Caco-2 (cell line): ENCODE measurements around the gene TPRG1. TPM values are rescaled to one million over a fixed set of nuclear protein-coding genes. Genes with fewer than 3 reads are reported as not detected.
"Not testable (repeated sequence)": the region's sequence is repeated elsewhere in the genome, so short reads cannot be mapped to it uniquely, and the experiment has no call there.

Experiments used
- BruUV-seq: library from RNA; stranded (reverse); fragments of 400-500 nt; replicated peaks from 2 replicates; lab custom pipeline; 2021; lab: Mats Ljungman, UMichigan
- CTCF ChIA-PET: fragments of 300-600 bp; sonication (Branson Sonifier 250); formaldehyde crosslinking; loops from one replicate; lab custom pipeline; 2022; ENCODE audit warnings: antibody characterized with exemption; lab: Charles Lee
- POLR2A ChIA-PET: fragments of 300-600 bp; sonication (Branson Sonifier 250); formaldehyde crosslinking; loops from one replicate; lab custom pipeline; 2022; ENCODE audit warnings: antibody characterized with exemption; lab: Charles Lee
- DNase-seq, 2 experiments: peaks; one replicate each; pipeline versions ENCODE4 v3.0.0 to v3.0.0-alpha.2; 2020 to 2022
- H3K27me3 ChIP-seq: replicated peaks from 2 replicates; pipeline ENCODE4 v1.6.0; 2011; ENCODE audit warnings: low read length; ENCODE audit not compliant: control insufficient read depth, insufficient read depth
- H3K36me3 ChIP-seq: 2 replicates; pipeline ENCODE4 v1.5.1; 2011; ENCODE audit warnings: low read length; ENCODE audit not compliant: control insufficient read depth, insufficient read depth
- H3K4me1 ChIP-seq: fragments of 250-450 bp; sonication (Bioruptor Pico); 2 replicates; pipeline ENCODE4 v1.5.1; 2020; ENCODE audit warnings: mild to moderate bottlenecking
- H3K4me3 ChIP-seq: 2 replicates; pipeline ENCODE4 v1.5.1; 2011; ENCODE audit warnings: low read depth, mild to moderate bottlenecking, control low read depth, low read length
- H3K9me3 ChIP-seq: fragments of 250-450 bp; sonication (Bioruptor Pico); 2 replicates; pipeline ENCODE4 v1.5.1; 2020; ENCODE audit warnings: mild to moderate bottlenecking, moderate library complexity
- H3K27ac Mint-ChIP-seq: one replicate; pipeline ENCODE4 v1.8.0; 2022; ENCODE audit warnings: mixed read lengths; ENCODE audit not compliant: unreplicated experiment
- H3K27me3 Mint-ChIP-seq: one replicate; pipeline ENCODE4 v1.8.0; 2022; ENCODE audit warnings: mixed read lengths; ENCODE audit not compliant: insufficient read depth, unreplicated experiment
- H3K36me3 Mint-ChIP-seq: one replicate; pipeline ENCODE4 v1.8.0; 2022; ENCODE audit warnings: mild to moderate bottlenecking, mixed read lengths; ENCODE audit not compliant: insufficient read depth, unreplicated experiment
- H3K4me1 Mint-ChIP-seq: one replicate; pipeline ENCODE4 v1.8.0; 2022; ENCODE audit warnings: low read depth, mixed read lengths; ENCODE audit not compliant: unreplicated experiment
- H3K4me3 Mint-ChIP-seq: one replicate; pipeline ENCODE4 v1.8.0; 2022; ENCODE audit warnings: mild to moderate bottlenecking, moderate library complexity, mixed read lengths; ENCODE audit not compliant: unreplicated experiment
- H3K9me3 Mint-ChIP-seq: one replicate; pipeline ENCODE4 v1.8.0; 2022; ENCODE audit warnings: mixed read lengths; ENCODE audit not compliant: unreplicated experiment
- intact Hi-C: fragments of 100-400 bp; cut with micrococcal nuclease; formaldehyde crosslinking; loops from one replicate; pipeline ENCODE4 v1.10.0; 2022; ENCODE audit not compliant: unreplicated experiment
- total RNA-seq: library from RNA; stranded (reverse); gene quantifications from 2 replicates; pipeline ENCODE4 v1.2.3, GENCODE V29; 2022
- TF ChIP-seq, protein P1 (sequence below), 2 experiments: fragments of 200-600 bp in 1 of 2; IDR thresholded peaks; 1 replicate in 1 of 2; 2 replicates in 1 of 2; pipeline versions ENCODE4 v1.5.1 to v1.8.0; 2011 to 2022; ENCODE audit warnings: antibody characterized with exemption in 1 of 2, control low read depth in 1 of 2, inconsistent platforms in 1 of 2, low read depth in 1 of 2, low read length in 1 of 2, mild to moderate bottlenecking in 1 of 2, moderate library complexity in 1 of 2; ENCODE audit not compliant: insufficient read depth in 1 of 2, severe bottlenecking in 1 of 2, unreplicated experiment in 1 of 2

Gene TPRG1
- total RNA-seq, 1 experiment from 2014 or later, result 1.5 TPM

DNA sequence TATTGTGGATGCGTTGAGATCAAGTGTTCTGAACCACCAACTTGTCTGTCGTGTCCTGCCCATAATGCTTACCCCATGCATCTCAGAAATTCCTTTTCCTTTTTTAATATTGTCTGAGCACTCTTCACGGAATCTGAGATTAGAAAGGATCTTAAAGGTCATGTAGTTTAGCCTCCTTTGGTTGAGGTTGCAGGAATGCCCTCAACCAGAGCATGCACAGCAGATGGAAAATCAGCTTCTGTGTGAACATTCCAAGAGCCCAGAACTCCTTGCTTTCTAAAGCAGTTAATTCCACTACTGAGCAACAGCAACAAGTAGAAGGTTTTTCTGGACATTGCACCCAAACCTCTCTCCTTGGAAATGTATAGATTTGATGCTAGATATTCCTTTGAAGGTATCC, 153.7 kb downstream of the TPRG1 start:
- no TSS peak for BruUV-seq
- peak overlapping the region; percentile 79 for H3K27ac Mint-ChIP-seq
- H3K4me3 Mint-ChIP-seq, result peak overlapping the region; percentile 41
- no peaks in the 10 kb centered on the region for H3K9me3 Mint-ChIP-seq
- Histone ChIP-seq H3K4me3 (no peak overlapping the region), H3K27me3 (no peaks in the 10 kb centered on the region), H3K4me1 (peaks cover 32% of the 10 kb centered on the region), H3K9me3 (no peaks in the 10 kb centered on the region), H3K36me3 (no peaks in the 10 kb centered on the region)
- peaks cover 14% of the 10 kb centered on the region for H3K4me1 Mint-ChIP-seq
- POLR2A ChIA-PET, result no interaction called here
- intact Hi-C loops, result loop anchor here (2.0 kb wide), 1 partner anchor 21 kb away; no protein-coding TSS in a partner anchor
- no peaks in the 10 kb centered on the region for H3K36me3 Mint-ChIP-seq
- CTCF ChIA-PET, result no interaction called here
- no peak for DNase-seq
- no peaks in the 10 kb centered on the region for H3K27me3 Mint-ChIP-seq
- TF ChIP-seq, protein P1, sequence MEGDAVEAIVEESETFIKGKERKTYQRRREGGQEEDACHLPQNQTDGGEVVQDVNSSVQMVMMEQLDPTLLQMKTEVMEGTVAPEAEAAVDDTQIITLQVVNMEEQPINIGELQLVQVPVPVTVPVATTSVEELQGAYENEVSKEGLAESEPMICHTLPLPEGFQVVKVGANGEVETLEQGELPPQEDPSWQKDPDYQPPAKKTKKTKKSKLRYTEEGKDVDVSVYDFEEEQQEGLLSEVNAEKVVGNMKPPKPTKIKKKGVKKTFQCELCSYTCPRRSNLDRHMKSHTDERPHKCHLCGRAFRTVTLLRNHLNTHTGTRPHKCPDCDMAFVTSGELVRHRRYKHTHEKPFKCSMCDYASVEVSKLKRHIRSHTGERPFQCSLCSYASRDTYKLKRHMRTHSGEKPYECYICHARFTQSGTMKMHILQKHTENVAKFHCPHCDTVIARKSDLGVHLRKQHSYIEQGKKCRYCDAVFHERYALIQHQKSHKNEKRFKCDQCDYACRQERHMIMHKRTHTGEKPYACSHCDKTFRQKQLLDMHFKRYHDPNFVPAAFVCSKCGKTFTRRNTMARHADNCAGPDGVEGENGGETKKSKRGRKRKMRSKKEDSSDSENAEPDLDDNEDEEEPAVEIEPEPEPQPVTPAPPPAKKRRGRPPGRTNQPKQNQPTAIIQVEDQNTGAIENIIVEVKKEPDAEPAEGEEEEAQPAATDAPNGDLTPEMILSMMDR (IDR thresholded peaks at IDR 0.05; ENCODE audit: insufficient read depth in 1 of 2, low read depth in 1 of 2, low read length in 1 of 2, severe bottlenecking in 1 of 2, unreplicated experiment in 1 of 2), result no peak

DNA sequence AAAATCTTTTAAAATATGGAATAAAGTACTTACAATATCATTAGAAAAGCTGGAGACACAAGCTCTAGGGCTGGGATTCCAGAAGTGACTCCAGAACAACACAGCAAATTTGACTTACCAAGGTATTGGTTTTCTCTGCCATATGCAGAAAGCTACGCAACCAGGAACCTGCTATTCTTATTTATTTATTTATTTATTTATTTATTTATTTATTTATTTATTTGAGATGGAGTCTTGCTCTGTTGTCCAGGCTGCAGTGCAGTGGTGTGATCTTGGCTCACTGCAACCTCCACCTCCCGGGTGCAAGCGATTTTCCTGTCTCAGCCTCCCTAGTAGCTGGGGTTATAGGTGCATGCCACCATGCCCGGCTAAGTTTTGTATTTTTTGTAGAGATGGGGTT, 157.9 kb downstream of the TPRG1 start:
- H3K27me3 Mint-ChIP-seq, H3K4me3 Mint-ChIP-seq, H3K27me3 ChIP-seq, H3K9me3 ChIP-seq, H3K27ac Mint-ChIP-seq, H3K36me3 Mint-ChIP-seq, intact Hi-C loops, DNase-seq, POLR2A ChIA-PET, H3K9me3 Mint-ChIP-seq, H3K4me1 Mint-ChIP-seq, BruUV-seq, H3K4me3 ChIP-seq, H3K36me3 ChIP-seq, CTCF ChIA-PET: not testable (repeated sequence)
- peaks cover 13% of the 10 kb centered on the region for H3K4me1 ChIP-seq

DNA sequence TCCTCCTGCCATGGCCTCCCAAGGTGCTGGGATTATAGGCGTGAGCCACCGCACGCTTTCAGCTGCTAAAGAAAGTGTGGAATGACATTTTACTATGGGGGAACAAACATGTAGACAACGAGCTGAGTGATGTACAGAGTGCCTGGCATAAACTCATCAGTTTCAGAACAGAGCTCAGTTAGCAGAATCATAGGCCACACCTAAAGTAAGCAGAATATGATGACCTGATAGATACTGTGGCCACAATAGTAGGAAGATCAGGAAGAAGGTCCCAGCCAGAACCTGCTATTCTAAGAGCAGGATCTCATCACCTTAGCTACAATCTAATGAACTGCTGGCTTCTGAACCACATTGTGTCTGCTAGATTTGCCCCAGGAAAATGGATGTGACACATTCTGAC, 158.3 kb downstream of the TPRG1 start:
- no peaks in the 10 kb centered on the region for H3K27me3 Mint-ChIP-seq
- POLR2A ChIA-PET, result no interaction called here
- CTCF ChIA-PET, result no interaction called here
- Histone ChIP-seq H3K36me3 (no peaks in the 10 kb centered on the region), H3K4me1 (peaks cover 8% of the 10 kb centered on the region), H3K27me3 (no peaks in the 10 kb centered on the region), H3K9me3 (no peaks in the 10 kb centered on the region), H3K4me3 (no peak overlapping the region)
- BruUV-seq, result no TSS peak
- H3K4me1 Mint-ChIP-seq, result peaks cover 7% of the 10 kb centered on the region
- no peak overlapping the region for H3K27ac Mint-ChIP-seq
- H3K9me3 Mint-ChIP-seq, result no peaks in the 10 kb centered on the region
- intact Hi-C loops, result no loop called here
- H3K36me3 Mint-ChIP-seq, result no peaks in the 10 kb centered on the region
- no peak for DNase-seq
- TF ChIP-seq, protein P1 (IDR thresholded peaks at IDR 0.05; ENCODE audit: insufficient read depth in 1 of 2, low read depth in 1 of 2, low read length in 1 of 2, severe bottlenecking in 1 of 2, unreplicated experiment in 1 of 2), result no peak
- H3K4me3 Mint-ChIP-seq, result no peak overlapping the region

DNA sequence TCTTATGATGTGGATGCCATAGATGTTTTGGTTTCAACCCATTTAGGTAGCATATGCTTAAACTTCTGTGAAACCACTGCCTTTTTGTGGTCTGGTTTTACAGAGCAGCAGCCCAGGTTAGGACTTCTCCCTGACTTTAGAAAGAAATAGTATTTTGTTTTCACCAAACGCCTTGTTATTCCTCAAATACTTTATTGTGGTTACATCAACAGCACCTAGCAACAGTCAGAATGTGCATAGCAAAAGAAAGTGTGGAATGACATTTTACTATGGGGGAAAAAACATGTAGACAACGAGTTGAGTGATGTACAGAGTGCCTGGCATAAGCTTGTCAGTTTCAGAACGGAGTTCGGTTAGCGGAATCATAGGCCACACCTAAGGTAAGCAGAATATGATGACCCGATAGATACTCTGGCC, 159.2 kb downstream of the TPRG1 start:
- no peak overlapping the region for H3K4me3 Mint-ChIP-seq
- Histone ChIP-seq H3K4me3 (no peak overlapping the region), H3K4me1 (no peaks in the 10 kb centered on the region), H3K36me3 (no peaks in the 10 kb centered on the region), H3K27me3 (no peaks in the 10 kb centered on the region), H3K9me3 (no peaks in the 10 kb centered on the region)
- no peaks in the 10 kb centered on the region for H3K4me1 Mint-ChIP-seq
- DNase-seq, result no peak
- POLR2A ChIA-PET, result no interaction called here
- intact Hi-C loops, result no loop called here
- BruUV-seq, result no TSS peak
- TF ChIP-seq, protein P1 (IDR thresholded peaks at IDR 0.05; ENCODE audit: insufficient read depth in 1 of 2, low read depth in 1 of 2, low read length in 1 of 2, severe bottlenecking in 1 of 2, unreplicated experiment in 1 of 2), result no peak
- H3K36me3 Mint-ChIP-seq, result no peaks in the 10 kb centered on the region
- H3K27ac Mint-ChIP-seq, result no peak overlapping the region
- no peaks in the 10 kb centered on the region for H3K27me3 Mint-ChIP-seq
- CTCF ChIA-PET, result no interaction called here
- no peaks in the 10 kb centered on the region for H3K9me3 Mint-ChIP-seq
